ENCODE measurements around the gene HPS1.
A peak's percentile ranks its signal among the peaks of the same experiment; 100 is the strongest.

The HPS1 gene

GRCh38 chr10:98463976-98464754, 17.4 kb upstream of the HPS1 start:
- DNase-seq, result no peak

- no peak for DNase-seq
Measured at GRCh38 chr10:98463016-98463415, 16.3 kb upstream of the HPS1 start.

- DNase-seq, result no peak
Measured at GRCh38 chr10:98461500-98461842, 14.7 kb upstream of the HPS1 start.

- DNase-seq, result no peak
Measured at GRCh38 chr10:98460837-98461499, 14.2 kb upstream of the HPS1 start.

GRCh38 chr10:98458809-98459784, 12.4 kb upstream of the HPS1 start:
- no peak for DNase-seq

- DNase-seq, result no peak
Measured at GRCh38 chr10:98457721-98458120, 11.0 kb upstream of the HPS1 start.

GRCh38 chr10:98456686-98457482, 10.1 kb upstream of the HPS1 start:
- no peak for DNase-seq

- DNase-seq, result no peak
Measured at GRCh38 chr10:98456043-98456570, 9.4 kb upstream of the HPS1 start.

GRCh38 chr10:98453729-98454128, 7.0 kb upstream of the HPS1 start:
- DNase-seq, result no peak

- DNase-seq, result no peak
Measured at GRCh38 chr10:98450618-98451017, 3.9 kb upstream of the HPS1 start.

GRCh38 chr10:98449287-98449686, 2.6 kb upstream of the HPS1 start:
- DNase-seq, result no peak

GRCh38 chr10:98446151-98446660, 529 bp downstream of the HPS1 start:
- peak; percentile 25 for DNase-seq

- no peak for DNase-seq
Measured at GRCh38 chr10:98445200-98445812, 1.4 kb downstream of the HPS1 start.

- no peak for DNase-seq
Measured at GRCh38 chr10:98444314-98445006, 2.3 kb downstream of the HPS1 start.

- no peak for DNase-seq
Measured at GRCh38 chr10:98438715-98439114, 8.0 kb downstream of the HPS1 start.

- no peak for DNase-seq
Measured at GRCh38 chr10:98436704-98437103, 10.0 kb downstream of the HPS1 start.

GRCh38 chr10:98435178-98435577, 11.6 kb downstream of the HPS1 start:
- DNase-seq, result no peak

GRCh38 chr10:98433881-98434732, 12.6 kb downstream of the HPS1 start:
- no peak for DNase-seq

GRCh38 chr10:98433371-98433770, 13.4 kb downstream of the HPS1 start:
- no peak for DNase-seq

GRCh38 chr10:98432330-98432729, 14.4 kb downstream of the HPS1 start:
- no peak for DNase-seq

Measured in stimulated activated CD4-positive, alpha-beta T cell treated with anti-CD3 and anti-CD28 coated beads, Interleukin-1b, Interleukin-23, amount 100 ng/mL, for 48 hours (primary cell).